ENCODE data around the gene DOCK7.
"Not testable (repeated sequence)": the region's sequence is repeated elsewhere in the genome, so short reads cannot be mapped to it uniquely, and the experiment has no call there.

DNA sequence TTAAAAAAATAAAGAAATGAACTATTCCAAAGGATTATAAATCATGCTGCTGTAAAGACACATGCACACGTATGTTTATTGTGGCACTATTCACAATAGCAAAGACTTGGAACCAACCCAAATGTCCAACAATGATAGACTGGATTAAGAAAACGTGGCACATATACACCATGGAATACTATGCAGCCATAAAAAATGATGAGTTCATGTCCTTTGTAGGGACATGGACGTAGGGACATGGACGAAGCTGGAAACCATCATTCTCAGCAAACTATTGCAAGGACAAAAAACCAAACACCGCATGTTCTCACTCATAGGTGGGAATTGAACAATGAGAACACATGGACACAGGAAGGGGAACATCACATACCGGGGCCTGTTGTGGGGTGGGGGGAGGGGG, 160.8 kb downstream of the DOCK7 start:
- TF ChIP-seq, protein P1, sequence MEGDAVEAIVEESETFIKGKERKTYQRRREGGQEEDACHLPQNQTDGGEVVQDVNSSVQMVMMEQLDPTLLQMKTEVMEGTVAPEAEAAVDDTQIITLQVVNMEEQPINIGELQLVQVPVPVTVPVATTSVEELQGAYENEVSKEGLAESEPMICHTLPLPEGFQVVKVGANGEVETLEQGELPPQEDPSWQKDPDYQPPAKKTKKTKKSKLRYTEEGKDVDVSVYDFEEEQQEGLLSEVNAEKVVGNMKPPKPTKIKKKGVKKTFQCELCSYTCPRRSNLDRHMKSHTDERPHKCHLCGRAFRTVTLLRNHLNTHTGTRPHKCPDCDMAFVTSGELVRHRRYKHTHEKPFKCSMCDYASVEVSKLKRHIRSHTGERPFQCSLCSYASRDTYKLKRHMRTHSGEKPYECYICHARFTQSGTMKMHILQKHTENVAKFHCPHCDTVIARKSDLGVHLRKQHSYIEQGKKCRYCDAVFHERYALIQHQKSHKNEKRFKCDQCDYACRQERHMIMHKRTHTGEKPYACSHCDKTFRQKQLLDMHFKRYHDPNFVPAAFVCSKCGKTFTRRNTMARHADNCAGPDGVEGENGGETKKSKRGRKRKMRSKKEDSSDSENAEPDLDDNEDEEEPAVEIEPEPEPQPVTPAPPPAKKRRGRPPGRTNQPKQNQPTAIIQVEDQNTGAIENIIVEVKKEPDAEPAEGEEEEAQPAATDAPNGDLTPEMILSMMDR (IDR thresholded peaks at IDR 0.05): not testable (repeated sequence)
- TF ChIP-seq POLR2A (IDR thresholded peaks at IDR 0.05): not testable (repeated sequence)

All from esophagus squamous epithelium (tissue), 4 donors.